Spinal cord (tissue), 10 donors: Measurements from ENCODE around the gene PDIK1L. TPM values are rescaled to one million over a fixed set of nuclear protein-coding genes. Genes with fewer than 3 reads are reported as not detected.

Source experiments
- DNase-seq, 6 donors: peaks; one replicate each; pipeline versions ENCODE4 v3.0.0 to v3.0.0-alpha.2; 2013 to 2015; ENCODE audit warnings: low spot score in 6 of 6, low read depth in 4 of 6
- H3K27ac ChIP-seq: one replicate; pipeline ENCODE4 v1.5.1; 2013; ENCODE audit warnings: low read depth, low read length, control low read depth
- H3K27me3 ChIP-seq: one replicate; pipeline ENCODE4 v1.6.1; 2013; ENCODE audit warnings: low read length; ENCODE audit not compliant: control insufficient read depth, insufficient read depth
- H3K36me3 ChIP-seq: one replicate; pipeline ENCODE4 v1.6.1; 2013; ENCODE audit warnings: low read length; ENCODE audit not compliant: control insufficient read depth, insufficient read depth
- H3K4me1 ChIP-seq: one replicate; pipeline ENCODE4 v1.6.1; 2013; ENCODE audit warnings: low read length; ENCODE audit not compliant: control insufficient read depth, insufficient read depth
- H3K4me3 ChIP-seq: one replicate; pipeline ENCODE4 v1.5.1; 2013; ENCODE audit warnings: low read depth, low read length, control low read depth
- H3K9me3 ChIP-seq: one replicate; pipeline ENCODE4 v1.6.1; 2013; ENCODE audit warnings: low read length; ENCODE audit not compliant: control insufficient read depth, insufficient read depth
- WGBS: methylation state at CpG from one replicate; pipeline ENCODE4 v1.1.5; 2013; ENCODE audit warnings: missing lambda C conversion rate; ENCODE audit not compliant: insufficient coverage; 5-methylcytosine and 5-hydroxymethylcytosine counted together
- polyA plus RNA-seq, 2 donors: library from polyadenylated mRNA; unstranded; fragments of 120-200 nt; gene quantifications; one replicate each; pipeline ENCODE4 v1.2.1, GENCODE V29; 2013; ENCODE audit not compliant: insufficient read length in 2 of 2
- total RNA-seq, 2 donors: library from RNA; depleted of rRNA in 1 of 2; stranded (reverse); fragments of 120-200 nt in 1 of 2; fragments of >200 nt in 1 of 2; gene quantifications; one replicate each; pipeline versions ENCODE4 v1.2.3 to v1.2.4, GENCODE V29; 2013 to 2014
- donor health status: healthy.

The PDIK1L gene
- total and polyA plus RNA-seq, 4 donors: 15.1 to 28.8 (median 23.2) TPM

GRCh38 chr1:26145960-26146294 lies 34.3 kb downstream of the PDIK1L start:
- H3K36me3 ChIP-seq: no peaks in the 10 kb centered on the region
- DNase-seq: no peak
- peaks cover 3% of the 10 kb centered on the region for H3K4me1 ChIP-seq
- WGBS: 63% methylated on average over 6 of the region's 6 CpGs
- no peaks in the 10 kb centered on the region for H3K27me3 ChIP-seq
- H3K4me3 ChIP-seq: no peak overlapping the region
- H3K9me3 ChIP-seq: no peaks in the 10 kb centered on the region
- no peak overlapping the region for H3K27ac ChIP-seq

- no peaks in the 10 kb centered on the region for H3K27me3 ChIP-seq
- no peak overlapping the region for H3K4me3 ChIP-seq
- no peak for DNase-seq
- peaks cover 3% of the 10 kb centered on the region for H3K4me1 ChIP-seq
- no peaks in the 10 kb centered on the region for H3K9me3 ChIP-seq
- H3K36me3 ChIP-seq: no peaks in the 10 kb centered on the region
- no peak overlapping the region for H3K27ac ChIP-seq
Measured at GRCh38 chr1:26148887-26149286, 37.3 kb downstream of the PDIK1L start.

- H3K27me3 ChIP-seq: peaks cover 10% of the 10 kb centered on the region
- H3K4me1 ChIP-seq: peaks cover 31% of the 10 kb centered on the region
- H3K4me3 ChIP-seq: no peak overlapping the region
- WGBS: 100% methylated on average over 2 of the region's 5 CpGs
- H3K27ac ChIP-seq: no peak overlapping the region
- no peaks in the 10 kb centered on the region for H3K36me3 ChIP-seq
- no peaks in the 10 kb centered on the region for H3K9me3 ChIP-seq
- no peak for DNase-seq
Measured at GRCh38 chr1:26153966-26154532, 42.4 kb downstream of the PDIK1L start.

- H3K36me3 ChIP-seq: no peaks in the 10 kb centered on the region
- DNase-seq: no peak
- H3K27ac ChIP-seq: no peak overlapping the region
- peaks cover 10% of the 10 kb centered on the region for H3K27me3 ChIP-seq
- no peaks in the 10 kb centered on the region for H3K9me3 ChIP-seq
- no peak overlapping the region for H3K4me3 ChIP-seq
- 34% methylated on average over 5 of the region's 9 CpGs for WGBS
- peaks cover 36% of the 10 kb centered on the region for H3K4me1 ChIP-seq
Measured at GRCh38 chr1:26154750-26155149, 43.1 kb downstream of the PDIK1L start.

- 56% methylated on average over 17 of the region's 21 CpGs for WGBS
Measured at GRCh38 chr1:26155370-26156284, 44.0 kb downstream of the PDIK1L start.

GRCh38 chr1:26156285-26157038 lies 44.8 kb downstream of the PDIK1L start:
- Histone ChIP-seq H3K9me3 (no peaks in the 10 kb centered on the region), H3K36me3 (no peaks in the 10 kb centered on the region), H3K27ac (no peak overlapping the region), H3K27me3 (peaks cover 12% of the 10 kb centered on the region), H3K4me1 (peaks cover 47% of the 10 kb centered on the region), H3K4me3 (no peak overlapping the region)
- 25% methylated on average over 11 of the region's 12 CpGs for WGBS
- peak in 2 of 6 donors; percentile 61 for DNase-seq

More at GRCh38 chr1:26155370-26156284, 44.0 kb downstream of the PDIK1L start:
- Histone ChIP-seq H3K27me3 (peaks cover 12% of the 10 kb centered on the region), H3K36me3 (no peaks in the 10 kb centered on the region), H3K27ac (no peak overlapping the region), H3K4me3 (no peak overlapping the region), H3K4me1 (peaks cover 39% of the 10 kb centered on the region), H3K9me3 (no peaks in the 10 kb centered on the region)
- no peak for DNase-seq

GRCh38 chr1:26158271-26158907 lies 46.8 kb downstream of the PDIK1L start:
- no peak overlapping the region for H3K27ac ChIP-seq
- peaks cover 53% of the 10 kb centered on the region for H3K4me1 ChIP-seq
- DNase-seq: no peak
- WGBS: 84% methylated on average over 4 of the region's 5 CpGs
- H3K27me3 ChIP-seq: peaks cover 14% of the 10 kb centered on the region
- no peaks in the 10 kb centered on the region for H3K9me3 ChIP-seq
- no peaks in the 10 kb centered on the region for H3K36me3 ChIP-seq
- H3K4me3 ChIP-seq: no peak overlapping the region

- DNase-seq: no peak
- Histone ChIP-seq H3K27ac (no peak within 1 kb of the TSS), H3K9me3 (no peaks in the 10 kb centered on the region), H3K36me3 (no peaks in the 10 kb centered on the region), H3K4me3 (peak within 1 kb of the TSS; percentile 11), H3K4me1 (peaks cover 58% of the 10 kb centered on the region), H3K27me3 (peaks cover 14% of the 10 kb centered on the region)
- 36% methylated on average over 6 of the region's 6 CpGs for WGBS
Measured at GRCh38 chr1:26158908-26159742, 47.5 kb downstream of the PDIK1L start, which contains the start of gene FAM110D. FAM110D (plus strand) TSS chr1:26159079; CDS start chr1:26161292, 2,213 bp downstream.

- 60% methylated on average over 1 of the region's 4 CpGs for WGBS
- H3K36me3 ChIP-seq: no peaks in the 10 kb centered on the region
- H3K27ac ChIP-seq: no peak overlapping the region
- H3K4me1 ChIP-seq: peaks cover 62% of the 10 kb centered on the region
- H3K27me3 ChIP-seq: peaks cover 14% of the 10 kb centered on the region
- no peaks in the 10 kb centered on the region for H3K9me3 ChIP-seq
- no peak for DNase-seq
- H3K4me3 ChIP-seq: no peak overlapping the region
Measured at GRCh38 chr1:26159743-26160039, 48.1 kb downstream of the PDIK1L start.
